Endothelial cell of umbilical vein (primary cell): ENCODE results near the gene DGKB.

ENCODE experiments used
- CTCF ChIP-seq, 2 donors: IDR thresholded peaks; 1 replicate in 1 of 2; 2 replicates in 1 of 2; pipeline ENCODE4 v1.5.1; 2011; ENCODE audit warnings: low read length in 2 of 2, mild to moderate bottlenecking in 2 of 2, moderate library complexity in 2 of 2, control low read depth in 1 of 2, inconsistent platforms in 1 of 2, low read depth in 1 of 2; ENCODE audit not compliant: insufficient read depth in 1 of 2; ENCODE audit errors: extremely low read depth in 1 of 2
- EZH2 ChIP-seq: IDR thresholded peaks from 2 replicates; pipeline ENCODE4 v1.6.1; 2012; ENCODE audit warnings: borderline replicate concordance, low read depth, mild to moderate bottlenecking, moderate library complexity, low read length, inconsistent platforms; ENCODE audit not compliant: severe bottlenecking
- FOS ChIP-seq: IDR thresholded peaks from 2 replicates; pipeline ENCODE4 v1.6.1; 2011; ENCODE audit warnings: mild to moderate bottlenecking, low read length, moderate library complexity, borderline replicate concordance; ENCODE audit not compliant: insufficient read depth
- GATA2 ChIP-seq: IDR thresholded peaks from 2 replicates; pipeline ENCODE4 v1.7.0; 2011; ENCODE audit warnings: low read depth, mild to moderate bottlenecking, moderate library complexity, mixed read lengths, low read length; ENCODE audit not compliant: insufficient read length, insufficient read depth
- POLR2A ChIP-seq: IDR thresholded peaks from 2 replicates; pipeline ENCODE4 v1.6.1; 2012; ENCODE audit warnings: low read depth, mild to moderate bottlenecking, control low read depth, low read length
- POLR2AphosphoS5 ChIP-seq: IDR thresholded peaks from 2 replicates; pipeline ENCODE4 v1.6.1; 2012; ENCODE audit warnings: low read depth, mild to moderate bottlenecking, control low read depth, low read length, moderate library complexity; ENCODE audit not compliant: insufficient read depth

- TF ChIP-seq CTCF (IDR thresholded peaks at IDR 0.05; ENCODE audit: extremely low read depth in 1 of 2, insufficient read depth in 1 of 2, low read depth in 1 of 2, low read length in 2 of 2) (no peak), POLR2AphosphoS5 (no peak), EZH2 (no peak), POLR2A (no peak), GATA2 (no peak), FOS (no peak)
Measured at GRCh38 chr7:14761510-14762296, 140.8 kb downstream of the DGKB start.
